IMR-90 (cell line): ENCODE data around the gene MYBPC3. TPM values are rescaled to one million over a fixed set of nuclear protein-coding genes. Genes with fewer than 3 reads are reported as not detected.

Source experiments
- ATAC-seq: fragments of 200-7000 bp; cut with Tn5 transposase; 2 replicates; pipeline ENCODE4 v1.9.1; 2020; ENCODE audit warnings: low read depth, mild to moderate bottlenecking, moderate library complexity
- BruUV-seq: library from RNA; stranded (reverse); fragments of 400-500 nt; replicated peaks from 2 replicates; lab custom pipeline; 2021; lab: Mats Ljungman, UMichigan
- CTCF ChIA-PET: fragments of 300-600 bp; formaldehyde crosslinking; extraction: SDS; loops from one replicate; lab custom pipeline; 2021; ENCODE audit warnings: antibody characterized with exemption; lab: Yijun Ruan, JAX
- POLR2A ChIA-PET: fragments of 300-600 bp; sonication (Branson Sonifier 250); formaldehyde crosslinking; loops from one replicate; lab custom pipeline; 2022; ENCODE audit warnings: antibody characterized with exemption; ENCODE audit not compliant: unreplicated experiment; lab: Charles Lee
- DNase-seq: peaks from one replicate; pipeline ENCODE4 v3.0.0; 2013
- H2AFZ ChIP-seq: replicated peaks from 2 replicates; pipeline ENCODE3; 2013; ENCODE audit warnings: low read length, mild to moderate bottlenecking; ENCODE audit not compliant: poor library complexity
- H2AK5ac ChIP-seq: 2 replicates; pipeline ENCODE4 v1.6.1; 2013; ENCODE audit warnings: low read depth, low read length, inconsistent platforms
- H2AK9ac ChIP-seq: replicated peaks from 2 replicates; pipeline ENCODE3; 2013; ENCODE audit warnings: mild to moderate bottlenecking, low read depth, low read length, moderate library complexity; ENCODE audit not compliant: poor library complexity
- H2BK120ac ChIP-seq: 2 replicates; pipeline ENCODE4 v1.6.1; 2013; ENCODE audit warnings: low read depth, low read length, inconsistent platforms
- H2BK15ac ChIP-seq: 3 replicates; pipeline ENCODE4 v1.6.1; 2013; ENCODE audit warnings: low read depth, low read length, inconsistent platforms
- H2BK20ac ChIP-seq: 2 replicates; pipeline ENCODE4 v1.6.1; 2013; ENCODE audit warnings: low read depth, mild to moderate bottlenecking, inconsistent platforms, low read length, moderate library complexity
- H2BK5ac ChIP-seq: 2 replicates; pipeline ENCODE4 v1.6.1; 2013; ENCODE audit warnings: mild to moderate bottlenecking, low read depth, low read length, inconsistent platforms; ENCODE audit not compliant: poor library complexity, severe bottlenecking
- H3K14ac ChIP-seq: replicated peaks from 2 replicates; pipeline ENCODE4 v1.6.1; 2013; ENCODE audit warnings: low read depth, low read length, inconsistent platforms
- H3K18ac ChIP-seq: 2 replicates; pipeline ENCODE4 v1.6.1; 2013; ENCODE audit warnings: low read depth, low read length, control low read depth
- H3K23ac ChIP-seq: 2 replicates; pipeline ENCODE4 v1.6.1; 2013; ENCODE audit warnings: low read depth, low read length, inconsistent platforms
- H3K27ac ChIP-seq: 2 replicates; pipeline ENCODE4 v1.5.1; 2013; ENCODE audit warnings: mild to moderate bottlenecking, control low read depth, low read length; ENCODE audit not compliant: insufficient read depth
- H3K27me3 ChIP-seq: 2 replicates; pipeline ENCODE4 v1.6.1; 2013; ENCODE audit warnings: low read length; ENCODE audit not compliant: control insufficient read depth, insufficient read depth
- H3K36me3 ChIP-seq: 2 replicates; pipeline ENCODE4 v1.6.1; 2013; ENCODE audit warnings: low read length, mixed read lengths; ENCODE audit not compliant: control insufficient read depth, insufficient read depth
- H3K4ac ChIP-seq: 2 replicates; pipeline ENCODE4 v1.6.1; 2013; ENCODE audit warnings: low read depth, low read length, inconsistent platforms
- H3K4me1 ChIP-seq: 2 replicates; pipeline ENCODE4 v1.6.1; 2013; ENCODE audit warnings: low read length, mixed read lengths; ENCODE audit not compliant: control insufficient read depth, insufficient read depth
- H3K4me2 ChIP-seq: 2 replicates; pipeline ENCODE4 v1.6.1; 2013; ENCODE audit warnings: low read depth, mild to moderate bottlenecking, control low read depth, low read length, moderate library complexity
- H3K4me3 ChIP-seq: 2 replicates; pipeline ENCODE4 v1.5.1; 2013; ENCODE audit warnings: low read depth, mild to moderate bottlenecking, control low read depth, low read length, moderate library complexity; ENCODE audit not compliant: insufficient read depth
- H3K56ac ChIP-seq: 2 replicates; pipeline ENCODE4 v1.6.1; 2013; ENCODE audit warnings: low read length, inconsistent platforms; ENCODE audit not compliant: insufficient read depth; ENCODE audit errors: extremely low read depth
- H3K79me1 ChIP-seq, 2 experiments: 2 replicates each; pipeline ENCODE4 v1.6.1; 2013; ENCODE audit warnings: low read length in 2 of 2, inconsistent platforms in 1 of 2, low read depth in 1 of 2
- H3K9ac ChIP-seq: 2 replicates; pipeline ENCODE4 v1.6.1; 2013; ENCODE audit warnings: low read depth, low read length, control low read depth
- H3K9me1 ChIP-seq: 2 replicates; pipeline ENCODE4 v1.6.1; 2013; ENCODE audit warnings: low read length, inconsistent platforms; ENCODE audit not compliant: insufficient read depth
- H3K9me3 ChIP-seq: 2 replicates; pipeline ENCODE4 v1.6.1; 2013; ENCODE audit warnings: low read length; ENCODE audit not compliant: control insufficient read depth, insufficient read depth
- H4K20me1 ChIP-seq: 2 replicates; pipeline ENCODE4 v1.6.1; 2013; ENCODE audit warnings: low read length, inconsistent platforms; ENCODE audit not compliant: insufficient read depth
- H4K5ac ChIP-seq: 2 replicates; pipeline ENCODE4 v1.6.1; 2013; ENCODE audit warnings: mild to moderate bottlenecking, low read depth, low read length, control low read depth
- H4K8ac ChIP-seq, 2 experiments: 2 replicates each; pipeline ENCODE4 v1.6.1; 2013; ENCODE audit warnings: low read depth in 2 of 2, low read length in 2 of 2, control low read depth in 1 of 2, inconsistent platforms in 1 of 2
- H4K91ac ChIP-seq: 2 replicates; pipeline ENCODE4 v1.6.1; 2013; ENCODE audit warnings: low read depth, low read length, inconsistent platforms; ENCODE audit not compliant: insufficient read depth
- CEBPB ChIP-seq: IDR thresholded peaks from 2 replicates; pipeline ENCODE4 v1.6.1; 2012; ENCODE audit warnings: low read depth, low read length, improper control_type of control experiment
- CHD1 ChIP-seq: IDR thresholded peaks from 2 replicates; pipeline ENCODE4 v1.6.1; 2012; ENCODE audit warnings: low read depth, low read length, improper control_type of control experiment
- ELK1 ChIP-seq: fragments of 150-350 bp; IDR thresholded peaks from 2 replicates; pipeline ENCODE4 v1.6.1; 2016; ENCODE audit warnings: low read depth, mild to moderate bottlenecking, low read length, moderate library complexity, borderline replicate concordance
- FOS ChIP-seq: fragments of 150-350 bp; IDR thresholded peaks from 2 replicates; pipeline ENCODE4 v1.6.1; 2016; ENCODE audit warnings: low read depth, low read length
- MAZ ChIP-seq: IDR thresholded peaks from 2 replicates; pipeline ENCODE4 v1.6.1; 2012; ENCODE audit warnings: low read depth, mild to moderate bottlenecking, low read length, improper control_type of control experiment, moderate library complexity, borderline replicate concordance
- RCOR1 ChIP-seq: IDR thresholded peaks from 2 replicates; pipeline ENCODE4 v1.6.1; 2012; ENCODE audit warnings: mild to moderate bottlenecking, low read length, improper control_type of control experiment; ENCODE audit not compliant: insufficient replicate concordance
- RFX5 ChIP-seq: IDR thresholded peaks from 2 replicates; pipeline ENCODE4 v1.8.0; 2012; ENCODE audit warnings: low read depth, mild to moderate bottlenecking, low read length, moderate library complexity
- SMC3 ChIP-seq: fragments of 150-350 bp; IDR thresholded peaks from 2 replicates; pipeline ENCODE4 v1.6.1; 2016; ENCODE audit warnings: low read depth, mild to moderate bottlenecking, antibody characterized with exemption, low read length, moderate library complexity
- WGBS, 2 experiments: methylation state at CpG; one replicate each; pipeline versions ENCODE4 v1.1.5 to v1.1.7; 2013; ENCODE audit warnings: missing lambda C conversion rate in 2 of 2; ENCODE audit not compliant: insufficient read length in 1 of 2; ENCODE audit errors: extremely low coverage in 2 of 2; 5-methylcytosine and 5-hydroxymethylcytosine counted together
- dilution Hi-C: fragments of 300-500 bp; cut with HindIII; formaldehyde crosslinking; loops from one replicate; pipeline ENCODE4 v1.14.3; 2018; ENCODE audit warnings: low sequenced_read_pairs; ENCODE audit not compliant: unreplicated experiment
- in situ Hi-C: fragments of 300-500 bp; cut with MboI; formaldehyde crosslinking; loops from 3 replicates; pipeline ENCODE4 v1.14.3; 2019; ENCODE audit warnings: low sequenced_read_pairs, inconsistent platforms, mixed read lengths
- intact Hi-C: fragments of 100-400 bp; cut with micrococcal nuclease; formaldehyde crosslinking; loops from 2 replicates; pipeline ENCODE4 v1.10.0; 2022
- polyA plus RNA-seq, 3 experiments: library from polyadenylated mRNA; depleted of rRNA; stranded (reverse); fragments of >200 nt; gene quantifications; 2 replicates each; pipeline ENCODE4 v1.2.3, GENCODE V29; 2012; ENCODE audit warnings: low replicate concordance in 1 of 3
- total RNA-seq: library from RNA; depleted of rRNA; stranded (reverse); fragments of >200 nt; gene quantifications from 2 replicates; pipeline ENCODE4 v1.2.3, GENCODE V29; 2012

MYBPC3 gene
- total and polyA plus RNA-seq, 2 of the 4 experiments (the other 2 are of a cell fraction), result not detected

- intact Hi-C loops (no loop called here), dilution Hi-C loops (no loop called here), in situ Hi-C loops (no loop called here)
- Histone ChIP-seq H3K18ac (no peak overlapping the region), H4K91ac (no peak overlapping the region), H3K9ac (no peak overlapping the region), H3K27me3 (no peaks in the 10 kb centered on the region), H3K4ac (no peak overlapping the region), H2AK9ac (no peak overlapping the region), H3K79me1 (0 out of 4 replicates have a peak, but pooled peaks cover 0 to 4% of the 10 kb centered on the region in 2 experiments), H2BK120ac (no peak overlapping the region), H3K36me3 (peaks cover 48% of the 10 kb centered on the region), H2AK5ac (no peak overlapping the region), H3K56ac (no peak overlapping the region), H3K4me1 (no peaks in the 10 kb centered on the region), H3K14ac (no peak overlapping the region), H3K9me3 (peaks cover 5% of the 10 kb centered on the region), H3K9me1 (peaks cover 6% of the 10 kb centered on the region; the same call in 1 of the 2 replicates), H4K5ac (no peak overlapping the region), H4K8ac (no peak overlapping the region), H2BK15ac (no peak overlapping the region), H3K4me3 (no peak overlapping the region), H4K20me1 (no peaks in the 10 kb centered on the region), H2BK5ac (no peak overlapping the region), H2AFZ (no peak overlapping the region), H3K23ac (no peak overlapping the region), H2BK20ac (no peak overlapping the region), H3K4me2 (no peak overlapping the region), H3K27ac (no peak overlapping the region)
- ChIA-PET POLR2A (no interaction called here), CTCF (interaction anchor here (0.6 kb wide), 1 partner anchor 512 kb away, joined by 3 read pairs; no protein-coding TSS in a partner anchor)
- no CpG with 5 or more reads among the region's 4 CpGs for WGBS, 2 experiments
- ATAC-seq (no peak), DNase-seq (peak; percentile 12)
- no TSS peak for BruUV-seq
- TF ChIP-seq CEBPB (no peak), SMC3 (no peak), RFX5 (no peak), CHD1 (no peak), MAZ (no peak), RCOR1 (no peak), ELK1 (no peak), FOS (no peak)
Observed at GRCh38 chr11:47296045-47296444, 56.5 kb downstream of the MYBPC3 start.
